ENCODE data around the gene FLAD1.

DNA sequence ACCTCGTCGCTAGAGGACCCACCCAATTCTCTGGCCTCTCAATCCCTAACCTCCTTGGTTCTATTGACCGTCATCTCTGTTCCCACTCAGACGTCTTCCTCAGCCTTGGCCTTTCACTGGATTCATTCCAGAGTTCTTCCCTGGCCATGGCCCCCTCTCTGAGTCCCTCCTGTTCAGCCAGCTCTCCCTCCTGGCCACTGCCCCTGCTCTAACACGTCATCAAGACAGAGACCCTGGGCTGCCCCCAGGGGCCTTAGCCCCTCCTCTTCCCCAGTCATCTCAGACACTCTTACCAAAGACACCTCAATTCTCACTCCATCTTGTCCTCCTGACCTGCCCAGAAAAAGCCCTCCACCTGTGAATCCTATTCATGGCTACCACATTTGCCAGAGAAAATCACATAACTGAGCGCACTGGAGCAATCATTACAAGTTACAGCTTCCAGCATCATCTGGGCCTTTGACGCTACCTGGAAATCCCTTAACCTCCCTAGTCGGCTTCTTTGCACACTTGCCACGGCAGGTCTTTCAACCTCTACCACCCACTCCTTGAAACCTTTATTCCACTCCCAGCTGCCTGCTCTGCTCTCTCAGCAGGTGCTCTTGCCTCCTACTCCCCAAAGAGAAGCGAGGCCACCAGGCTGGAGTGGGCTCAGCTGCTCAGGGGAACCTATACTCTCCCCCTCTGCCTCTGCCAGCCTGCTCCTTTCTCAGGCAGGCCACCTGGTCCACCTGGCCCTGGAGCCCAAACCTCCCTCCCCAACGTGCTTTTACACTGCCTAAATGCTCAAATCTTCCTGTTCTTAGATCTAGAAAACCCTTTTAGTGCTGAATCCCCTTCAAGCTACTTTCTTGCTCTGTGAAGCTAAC, 36.5 kb downstream of the FLAD1 start:
- TF ChIP-seq POLR2A (IDR thresholded peaks at IDR 0.05), result no peak
- TF ChIP-seq, protein P1, sequence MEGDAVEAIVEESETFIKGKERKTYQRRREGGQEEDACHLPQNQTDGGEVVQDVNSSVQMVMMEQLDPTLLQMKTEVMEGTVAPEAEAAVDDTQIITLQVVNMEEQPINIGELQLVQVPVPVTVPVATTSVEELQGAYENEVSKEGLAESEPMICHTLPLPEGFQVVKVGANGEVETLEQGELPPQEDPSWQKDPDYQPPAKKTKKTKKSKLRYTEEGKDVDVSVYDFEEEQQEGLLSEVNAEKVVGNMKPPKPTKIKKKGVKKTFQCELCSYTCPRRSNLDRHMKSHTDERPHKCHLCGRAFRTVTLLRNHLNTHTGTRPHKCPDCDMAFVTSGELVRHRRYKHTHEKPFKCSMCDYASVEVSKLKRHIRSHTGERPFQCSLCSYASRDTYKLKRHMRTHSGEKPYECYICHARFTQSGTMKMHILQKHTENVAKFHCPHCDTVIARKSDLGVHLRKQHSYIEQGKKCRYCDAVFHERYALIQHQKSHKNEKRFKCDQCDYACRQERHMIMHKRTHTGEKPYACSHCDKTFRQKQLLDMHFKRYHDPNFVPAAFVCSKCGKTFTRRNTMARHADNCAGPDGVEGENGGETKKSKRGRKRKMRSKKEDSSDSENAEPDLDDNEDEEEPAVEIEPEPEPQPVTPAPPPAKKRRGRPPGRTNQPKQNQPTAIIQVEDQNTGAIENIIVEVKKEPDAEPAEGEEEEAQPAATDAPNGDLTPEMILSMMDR (IDR thresholded peaks at IDR 0.05), result no peak

Data from uterus (tissue), 2 donors.